GM03348 (cell line): ENCODE data around the gene VAV3.

Experiments
- DNase-seq: peaks from one replicate; pipeline ENCODE4 v3.0.0; 2012; ENCODE audit warnings: low spot score

Gene VAV3

DNA sequence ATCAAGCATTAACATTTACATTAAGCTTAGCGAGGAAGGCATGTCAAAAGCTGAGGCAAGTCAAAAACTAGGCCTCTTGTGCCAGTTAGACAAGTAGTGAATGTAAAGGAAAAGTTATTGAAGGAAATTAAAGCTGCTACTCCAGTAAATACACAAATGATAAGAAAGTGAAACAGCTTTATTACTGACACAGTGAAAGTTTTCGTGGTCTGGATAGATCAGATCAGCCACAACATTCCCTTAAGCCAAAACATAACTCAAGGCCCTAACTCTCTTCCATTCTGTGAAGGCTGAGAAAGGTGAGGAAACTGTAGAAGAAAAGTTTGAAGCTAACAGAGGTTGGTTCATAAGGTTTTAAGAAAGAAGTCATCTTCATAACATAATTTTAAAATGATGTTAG, 131.9 kb downstream of the VAV3 start:
- no peak for DNase-seq

- DNase-seq: no peak
These were observed 133.1 kb downstream of the VAV3 start for GRCh38 chr1:107831921-107832320.

GRCh38 chr1:107830526-107830925, 134.5 kb downstream of the VAV3 start:
- DNase-seq: no peak

DNA sequence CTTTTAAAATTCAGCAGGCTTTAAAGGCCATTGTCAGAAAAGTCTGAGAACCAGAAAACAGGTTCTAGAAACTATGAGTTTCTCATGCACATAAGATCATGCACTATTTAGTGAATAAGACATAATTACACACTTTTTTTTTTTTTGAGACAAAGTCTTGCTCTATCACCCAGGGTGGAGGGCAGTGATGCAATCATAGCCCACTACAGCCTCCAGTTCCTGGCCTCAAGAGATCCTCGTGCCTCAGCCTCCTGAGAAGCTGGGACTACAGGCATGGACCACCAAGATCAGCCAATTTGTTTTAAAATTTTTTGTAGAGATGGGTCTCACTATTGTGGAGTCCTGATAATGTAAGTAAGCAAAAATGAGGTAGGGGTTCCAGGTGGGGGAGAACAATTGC, 134.9 kb downstream of the VAV3 start:
- no peak for DNase-seq

- DNase-seq: no peak
These were observed 135.8 kb downstream of the VAV3 start for GRCh38 chr1:107829036-107829770.

GRCh38 chr1:107824946-107825345, 140.0 kb downstream of the VAV3 start:
- no peak for DNase-seq

DNA sequence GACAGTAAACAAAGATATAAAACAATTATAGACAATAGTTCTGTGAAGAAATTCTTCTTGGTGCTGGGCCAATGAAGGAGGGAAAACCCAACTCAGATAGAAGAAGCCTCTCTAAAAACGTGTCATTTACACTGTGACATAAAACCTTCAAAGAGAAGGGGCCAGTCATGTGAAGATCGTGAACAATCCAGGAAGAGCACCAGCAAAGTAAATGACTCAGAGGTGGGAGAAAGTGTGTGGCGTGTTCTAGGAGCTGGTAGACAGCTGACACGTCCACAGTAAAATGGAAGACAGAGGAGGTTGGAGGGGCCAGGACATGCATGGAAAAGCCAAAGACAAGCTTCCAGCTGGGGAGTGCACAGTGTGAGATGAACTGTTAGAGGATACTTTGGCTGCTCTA, 143.6 kb downstream of the VAV3 start:
- no peak for DNase-seq

DNA sequence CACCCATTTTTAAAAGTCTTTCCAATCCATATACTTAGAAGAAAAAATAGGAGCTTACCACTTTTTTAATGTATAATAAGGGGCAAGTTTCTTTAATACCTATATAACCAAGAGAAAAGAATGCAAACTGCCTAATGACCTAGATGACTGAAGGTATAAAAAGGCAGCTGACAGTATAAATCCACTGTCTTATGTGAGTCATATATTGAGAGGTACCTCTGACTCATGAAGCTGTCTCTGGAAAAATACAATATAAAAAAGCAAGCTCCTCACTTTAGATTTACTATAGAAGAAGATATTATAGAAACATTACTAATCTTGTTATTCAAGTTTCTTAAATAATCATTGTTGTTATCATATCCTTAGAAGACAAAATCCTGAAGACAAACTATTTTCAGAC, 144.2 kb downstream of the VAV3 start:
- DNase-seq: no peak

GRCh38 chr1:107817935-107818334, 147.0 kb downstream of the VAV3 start:
- DNase-seq: no peak

DNA sequence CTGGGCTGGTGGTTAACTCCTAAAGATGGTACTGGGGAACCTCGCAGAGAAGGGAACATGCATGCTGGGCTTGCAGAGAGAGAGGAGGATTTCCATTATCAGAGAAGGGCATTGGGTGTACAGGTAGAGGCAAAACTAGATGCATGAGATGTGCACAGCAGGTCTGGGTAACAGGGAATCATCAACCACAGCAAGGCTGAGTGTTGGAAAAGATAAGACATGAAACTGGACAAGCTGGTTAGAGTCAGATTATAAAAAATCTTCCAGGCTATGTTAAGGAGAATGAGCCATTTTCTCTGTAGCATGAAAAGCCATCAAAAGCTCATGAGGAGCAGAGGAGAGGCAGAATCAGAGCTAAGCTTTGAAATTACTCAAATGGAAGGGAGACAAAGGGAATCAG, 147.8 kb downstream of the VAV3 start:
- DNase-seq: no peak

DNA sequence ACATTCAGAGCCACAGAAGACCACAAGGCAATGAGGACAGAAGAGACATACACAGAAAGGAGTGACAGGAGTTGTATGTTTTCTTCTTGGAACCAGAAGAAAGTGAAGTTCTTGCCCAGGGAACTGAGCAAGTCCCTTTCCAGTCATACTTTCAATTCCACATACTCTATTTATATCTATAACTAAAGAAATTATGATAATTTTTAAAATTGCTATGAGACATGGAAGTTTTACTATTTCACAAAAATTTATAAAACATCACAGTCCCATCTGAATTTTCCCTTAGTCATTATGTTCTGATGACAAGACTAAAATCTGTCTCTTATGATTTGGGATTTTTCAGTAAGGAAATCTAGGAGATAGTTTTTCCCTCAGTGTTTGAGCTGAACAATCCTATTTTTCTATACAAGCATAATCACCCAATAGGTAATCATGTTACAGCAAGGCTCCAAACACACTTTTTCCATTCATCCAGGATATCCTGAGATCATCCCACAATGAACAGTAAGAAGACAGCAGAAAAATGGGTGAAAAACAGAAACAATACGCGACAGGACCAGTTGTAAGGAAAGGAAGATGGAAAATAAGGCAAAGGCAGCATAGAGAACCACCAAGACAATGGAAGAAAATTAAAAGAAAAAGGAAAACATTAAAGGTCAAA, 154.6 kb downstream of the VAV3 start:
- DNase-seq: no peak

DNA sequence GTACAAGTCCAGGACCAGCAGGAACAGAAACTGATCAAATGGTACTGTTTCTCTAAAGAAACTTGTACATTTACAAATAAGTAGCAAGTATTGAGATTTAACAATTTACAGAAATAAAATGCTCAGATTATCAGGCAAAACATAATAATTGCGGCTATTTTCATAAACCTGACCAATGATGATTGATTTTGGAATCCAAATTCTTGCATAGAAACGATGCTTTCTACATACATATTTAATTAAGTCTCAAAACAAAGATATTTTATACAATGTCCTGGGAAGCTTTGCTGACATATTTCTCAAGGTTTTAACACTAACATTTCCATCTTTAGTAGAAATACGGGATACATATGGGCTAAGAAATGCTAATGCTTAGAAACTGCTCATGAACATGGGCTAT, 157.1 kb downstream of the VAV3 start:
- DNase-seq: no peak

GRCh38 chr1:107807405-107807804, 157.6 kb downstream of the VAV3 start:
- DNase-seq: no peak

GRCh38 chr1:107806902-107807301, 158.1 kb downstream of the VAV3 start:
- no peak for DNase-seq

- DNase-seq: no peak
These were observed 160.2 kb downstream of the VAV3 start for GRCh38 chr1:107804741-107805140.

- DNase-seq: no peak
These were observed 160.8 kb downstream of the VAV3 start for GRCh38 chr1:107804134-107804533.

- no peak for DNase-seq
These were observed 161.4 kb downstream of the VAV3 start for GRCh38 chr1:107803579-107803978.

GRCh38 chr1:107802654-107803053, 162.3 kb downstream of the VAV3 start:
- DNase-seq: no peak

DNA sequence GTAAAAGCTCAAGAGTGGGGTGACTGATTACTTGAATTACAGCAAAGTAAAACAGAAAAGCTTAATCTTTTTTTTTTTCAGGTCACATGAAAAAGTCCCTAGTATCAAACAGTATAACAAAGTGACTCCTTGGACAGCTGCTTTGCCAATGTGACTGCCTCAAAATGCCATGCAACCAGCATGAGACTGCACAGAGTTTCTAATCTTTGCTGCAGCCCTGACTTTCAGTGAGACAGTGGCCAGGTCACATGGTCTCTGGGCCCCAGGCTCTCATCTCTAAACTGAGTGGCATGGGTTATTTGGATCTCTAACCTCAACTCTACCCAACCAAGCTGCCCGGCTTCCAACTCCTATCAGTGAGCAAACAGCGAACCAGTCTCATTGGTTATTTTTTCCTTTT, 169.0 kb downstream of the VAV3 start:
- no peak for DNase-seq

- DNase-seq: no peak
These were observed 169.5 kb downstream of the VAV3 start for GRCh38 chr1:107795441-107795840.

GRCh38 chr1:107794571-107794970, 170.4 kb downstream of the VAV3 start:
- DNase-seq: no peak

- no peak for DNase-seq
These were observed 171.0 kb downstream of the VAV3 start for GRCh38 chr1:107793896-107794453.

DNA sequence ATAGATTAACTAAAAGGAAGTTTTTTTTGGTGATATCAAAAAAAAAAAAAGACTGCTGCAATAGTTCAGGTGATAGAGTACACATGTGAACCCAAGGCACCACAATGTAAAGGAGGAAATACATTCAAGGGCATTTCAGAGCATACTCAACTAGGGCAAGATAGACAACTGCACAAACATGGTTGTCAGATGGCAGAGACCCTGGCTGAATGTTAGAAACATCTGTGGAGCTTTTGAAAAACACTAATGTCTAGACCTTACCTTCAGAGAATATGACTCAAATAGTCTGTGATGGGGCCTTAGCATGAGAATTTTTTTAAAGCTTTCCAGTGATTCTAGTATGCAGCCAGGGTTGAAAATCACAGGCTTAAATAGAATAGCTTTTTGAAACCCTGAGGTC, 173.6 kb downstream of the VAV3 start:
- no peak for DNase-seq
